Endothelial cell of umbilical vein (primary cell): ENCODE data around the gene URI1.

ENCODE experiments used
- CTCF ChIP-seq, 2 donors: IDR thresholded peaks; 1 replicate in 1 of 2; 2 replicates in 1 of 2; pipeline ENCODE4 v1.5.1; 2011; ENCODE audit warnings: low read length in 2 of 2, mild to moderate bottlenecking in 2 of 2, moderate library complexity in 2 of 2, control low read depth in 1 of 2, inconsistent platforms in 1 of 2, low read depth in 1 of 2; ENCODE audit not compliant: insufficient read depth in 1 of 2; ENCODE audit errors: extremely low read depth in 1 of 2
- EZH2 ChIP-seq: IDR thresholded peaks from 2 replicates; pipeline ENCODE4 v1.6.1; 2012; ENCODE audit warnings: borderline replicate concordance, low read depth, mild to moderate bottlenecking, moderate library complexity, low read length, inconsistent platforms; ENCODE audit not compliant: severe bottlenecking
- GATA2 ChIP-seq: IDR thresholded peaks from 2 replicates; pipeline ENCODE4 v1.7.0; 2011; ENCODE audit warnings: low read depth, mild to moderate bottlenecking, moderate library complexity, mixed read lengths, low read length; ENCODE audit not compliant: insufficient read length, insufficient read depth
- JUN ChIP-seq: IDR thresholded peaks from 2 replicates; pipeline ENCODE4 v1.6.1; 2011; ENCODE audit warnings: borderline replicate concordance, low read depth; ENCODE audit not compliant: insufficient read length, insufficient read depth
- POLR2A ChIP-seq: IDR thresholded peaks from 2 replicates; pipeline ENCODE4 v1.6.1; 2012; ENCODE audit warnings: low read depth, mild to moderate bottlenecking, control low read depth, low read length
- POLR2AphosphoS5 ChIP-seq: IDR thresholded peaks from 2 replicates; pipeline ENCODE4 v1.6.1; 2012; ENCODE audit warnings: low read depth, mild to moderate bottlenecking, control low read depth, low read length, moderate library complexity; ENCODE audit not compliant: insufficient read depth

DNA sequence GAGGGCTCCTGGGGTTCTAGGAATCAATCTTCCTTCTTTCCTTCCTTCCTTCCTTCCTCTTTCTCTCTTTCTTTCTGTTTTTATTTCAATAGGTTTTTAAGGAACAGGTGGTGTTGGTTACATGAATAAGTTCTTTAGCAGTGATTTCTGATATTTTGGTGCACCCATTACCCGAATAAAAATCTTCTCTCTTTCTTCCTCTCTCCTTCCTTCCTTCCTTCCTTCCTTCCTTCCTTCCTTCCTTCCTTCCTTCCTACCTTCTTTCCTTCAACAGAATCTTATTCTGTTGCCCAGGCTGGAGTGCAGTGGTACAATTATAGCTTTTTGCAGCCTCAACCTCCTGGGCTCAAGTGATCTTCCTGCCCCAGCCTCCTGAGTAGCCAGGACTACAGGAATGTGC, 16.0 kb upstream of the URI1 start:
- TF ChIP-seq POLR2A (no peak), CTCF (IDR thresholded peaks at IDR 0.05; ENCODE audit: extremely low read depth in 1 of 2, insufficient read depth in 1 of 2, low read depth in 1 of 2, low read length in 2 of 2) (no peak), EZH2 (no peak), JUN (no peak), GATA2 (no peak), POLR2AphosphoS5 (no peak)
